GM23248 (cell line): ENCODE results near the gene DGKE. TPM values are rescaled to one million over a fixed set of nuclear protein-coding genes. Genes with fewer than 3 reads are reported as not detected.
A peak's percentile ranks its signal among the peaks of the same experiment; 100 is the strongest.

Experiments
- DNase-seq: peaks from one replicate; pipeline ENCODE4 v3.0.0-alpha.2; 2015
- H2AFZ ChIP-seq: fragments of 200-600 bp; sonication (generic); 2 replicates; pipeline ENCODE4 v1.6.1; 2016; ENCODE audit warnings: antibody characterized with exemption
- H3F3A ChIP-seq: fragments of 200-600 bp; sonication (generic); 2 replicates; pipeline ENCODE4 v1.6.1; 2016; ENCODE audit warnings: mild to moderate bottlenecking, antibody characterized with exemption, mixed run types; ENCODE audit not compliant: insufficient read depth
- H3K27ac ChIP-seq: fragments of 200-600 bp; sonication (generic); 2 replicates; pipeline ENCODE4 v1.5.1; 2016; ENCODE audit warnings: mild to moderate bottlenecking
- H3K27me3 ChIP-seq: fragments of 200-600 bp; sonication (generic); replicated peaks from 2 replicates; pipeline ENCODE4 v1.6.1; 2016; ENCODE audit warnings: mild to moderate bottlenecking; ENCODE audit not compliant: insufficient read depth
- H3K36me3 ChIP-seq: fragments of 200-600 bp; sonication (generic); 2 replicates; pipeline ENCODE4 v1.6.1; 2016; ENCODE audit warnings: low read depth, mild to moderate bottlenecking
- H3K4me1 ChIP-seq: fragments of 200-600 bp; sonication (generic); 2 replicates; pipeline ENCODE4 v1.6.1; 2016; ENCODE audit warnings: mild to moderate bottlenecking; ENCODE audit not compliant: insufficient read depth
- H3K4me2 ChIP-seq: fragments of 200-600 bp; sonication (generic); one replicate; pipeline ENCODE4 v1.6.1; 2016; ENCODE audit warnings: mild to moderate bottlenecking; ENCODE audit not compliant: unreplicated experiment
- H3K4me3 ChIP-seq: fragments of 200-600 bp; sonication (generic); 2 replicates; pipeline ENCODE4 v1.5.1; 2016; ENCODE audit warnings: mild to moderate bottlenecking
- H3K79me2 ChIP-seq: fragments of 200-600 bp; sonication (generic); 2 replicates; pipeline ENCODE4 v1.6.1; 2016; ENCODE audit warnings: mild to moderate bottlenecking; ENCODE audit not compliant: insufficient read depth
- H3K9ac ChIP-seq: fragments of 200-600 bp; sonication (generic); 2 replicates; pipeline ENCODE4 v1.6.1; 2016; ENCODE audit warnings: mild to moderate bottlenecking
- H3K9me2 ChIP-seq: fragments of 200-600 bp; sonication (generic); 2 replicates; pipeline ENCODE4 v1.6.1; 2016; ENCODE audit warnings: mixed run types, mild to moderate bottlenecking, moderate library complexity; ENCODE audit not compliant: insufficient read depth
- H3K9me3 ChIP-seq: fragments of 200-600 bp; sonication (generic); one replicate; pipeline ENCODE4 v1.6.1; 2017; ENCODE audit warnings: low read depth
- H4K20me1 ChIP-seq: fragments of 200-600 bp; sonication (generic); 2 replicates; pipeline ENCODE4 v1.6.0; 2016; ENCODE audit not compliant: insufficient read depth
- EZH2 ChIP-seq: fragments of 200-600 bp; sonication (generic); IDR thresholded peaks from 2 replicates; pipeline ENCODE4 v1.6.1; 2018; ENCODE audit warnings: antibody characterized with exemption, mild to moderate bottlenecking; ENCODE audit not compliant: insufficient read depth, poor library complexity, severe bottlenecking
- EZH2phosphoT487 ChIP-seq: fragments of 200-600 bp; sonication (generic); IDR thresholded peaks from 2 replicates; pipeline ENCODE4 v1.6.1; 2018; ENCODE audit warnings: antibody characterized with exemption, moderate library complexity, mild to moderate bottlenecking, low read depth; ENCODE audit not compliant: insufficient read depth
- WGBS, 2 experiments: methylation state at CpG; one replicate each; pipeline ENCODE4 v1.1.6; 2015 to 2017; ENCODE audit warnings: low lambda C conversion rate in 2 of 2, low coverage in 1 of 2; ENCODE audit errors: missing lambda C conversion rate in 2 of 2; 5-methylcytosine and 5-hydroxymethylcytosine counted together
- in situ Hi-C: fragments of 300-500 bp; cut with MboI; formaldehyde crosslinking; loops from 2 replicates; pipeline ENCODE4 v1.15.0; 2020
- polyA plus RNA-seq: library from polyadenylated mRNA; unstranded; fragments of >200 nt; fragmentation: Nextera tagmentation; extraction: Ambion mirVana; gene quantifications from 2 replicates; pipeline ENCODE4 v1.2.1, GENCODE V29; 2016
- total RNA-seq: library from RNA; depleted of rRNA; stranded (reverse); fragments of >200 nt; shearing (Covaris generic); gene quantifications from 2 replicates; pipeline ENCODE4 v1.2.3, GENCODE V29; 2014

Gene DGKE
- total and polyA plus RNA-seq, 2 experiments from 2014 or later, result 1.9 to 2.8 TPM

DNA sequence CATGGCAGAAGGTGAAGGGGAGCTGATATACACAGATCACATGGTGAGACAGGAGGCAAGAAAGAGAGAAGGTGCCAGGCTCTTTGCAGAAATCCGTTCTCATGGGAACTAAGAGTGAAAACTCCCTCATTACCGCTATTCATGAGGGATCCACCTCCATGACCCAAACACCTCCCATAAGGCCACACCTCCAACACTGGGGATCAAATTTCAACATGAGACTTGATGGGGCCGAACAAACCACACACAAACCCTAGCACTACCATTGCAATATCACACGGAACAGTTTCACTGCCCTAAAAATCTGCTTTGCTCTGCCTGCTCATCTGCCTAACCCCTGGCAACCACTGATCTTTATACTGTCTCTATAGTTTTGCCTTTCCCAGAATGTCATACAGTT is 35.0 kb upstream of the DGKE start:
- Histone ChIP-seq H2AFZ (peak overlapping the region; percentile 24; the same call in 1 of the 2 replicates), H3K9me2 (no peaks in the 10 kb centered on the region), H3K9me3 (no peaks in the 10 kb centered on the region), H3K9ac (no peak overlapping the region), H3K4me1 (no peaks in the 10 kb centered on the region), H3F3A (no peaks in the 10 kb centered on the region), H3K4me2 (no peak overlapping the region), H3K4me3 (no peak overlapping the region), H3K27ac (no peak overlapping the region), H4K20me1 (no peaks in the 10 kb centered on the region), H3K27me3 (no peaks in the 10 kb centered on the region), H3K36me3 (no peaks in the 10 kb centered on the region), H3K79me2 (no peaks in the 10 kb centered on the region)
- peak; percentile 17 for DNase-seq
- TF ChIP-seq EZH2phosphoT487, result no peak
- no peak for TF ChIP-seq EZH2
- in situ Hi-C loops, result no loop called here
- 16 to 27% methylated on average over 4 of the region's 4 CpGs for WGBS, 2 experiments

DNA sequence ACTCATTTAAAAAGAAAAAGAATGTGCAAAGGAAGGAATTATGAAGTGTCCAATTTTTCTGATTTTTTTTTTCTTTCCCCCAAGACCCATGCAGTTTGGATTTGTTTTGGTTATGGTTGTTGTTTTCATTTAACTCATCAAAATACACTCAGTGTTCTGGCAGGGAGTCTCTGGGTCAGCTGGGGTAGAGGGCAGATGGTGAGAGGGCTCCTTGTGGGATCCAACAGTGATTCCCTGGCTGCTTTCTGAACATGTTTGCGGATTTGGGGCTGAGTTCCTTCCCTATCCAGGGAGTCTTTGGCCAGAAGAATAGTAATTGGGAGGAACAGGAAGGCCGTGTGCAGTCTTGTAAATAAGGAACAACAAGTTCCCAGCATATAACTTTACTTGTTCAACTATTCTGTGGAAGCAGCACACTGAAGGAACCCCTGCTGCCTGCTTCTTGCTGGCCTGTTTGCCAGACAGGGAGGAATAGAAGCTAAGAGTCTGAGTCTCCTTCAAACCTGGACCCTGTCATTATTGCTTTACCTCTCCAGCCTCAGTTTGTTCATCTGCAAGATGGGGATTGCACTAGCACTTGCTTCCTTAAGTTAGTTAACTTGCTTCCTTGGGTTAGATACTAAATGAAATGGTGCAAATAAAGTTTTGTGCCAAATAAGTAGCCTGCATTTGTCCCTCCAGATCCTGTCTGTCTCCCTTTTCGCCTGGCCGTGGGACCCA is 32.3 kb upstream of the DGKE start:
- no peaks in the 10 kb centered on the region for H3K9me3 ChIP-seq
- H3K4me2 ChIP-seq, result no peak overlapping the region
- H3K9me2 ChIP-seq, result no peaks in the 10 kb centered on the region
- H3K27ac ChIP-seq, result no peak overlapping the region
- no peak for TF ChIP-seq EZH2
- no peak for TF ChIP-seq EZH2phosphoT487
- no peaks in the 10 kb centered on the region for H3K36me3 ChIP-seq
- no peaks in the 10 kb centered on the region for H3K27me3 ChIP-seq
- in situ Hi-C loops, result no loop called here
- no peak for DNase-seq
- H2AFZ ChIP-seq, result no peak overlapping the region
- H4K20me1 ChIP-seq, result no peaks in the 10 kb centered on the region
- WGBS, 2 experiments, result 90 to 93% methylated on average over 4 of the region's 4 CpGs
- H3K4me3 ChIP-seq, result no peak overlapping the region
- no peaks in the 10 kb centered on the region for H3K79me2 ChIP-seq
- no peak overlapping the region for H3K9ac ChIP-seq
- H3K4me1 ChIP-seq, result no peaks in the 10 kb centered on the region
- H3F3A ChIP-seq, result no peaks in the 10 kb centered on the region

DNA sequence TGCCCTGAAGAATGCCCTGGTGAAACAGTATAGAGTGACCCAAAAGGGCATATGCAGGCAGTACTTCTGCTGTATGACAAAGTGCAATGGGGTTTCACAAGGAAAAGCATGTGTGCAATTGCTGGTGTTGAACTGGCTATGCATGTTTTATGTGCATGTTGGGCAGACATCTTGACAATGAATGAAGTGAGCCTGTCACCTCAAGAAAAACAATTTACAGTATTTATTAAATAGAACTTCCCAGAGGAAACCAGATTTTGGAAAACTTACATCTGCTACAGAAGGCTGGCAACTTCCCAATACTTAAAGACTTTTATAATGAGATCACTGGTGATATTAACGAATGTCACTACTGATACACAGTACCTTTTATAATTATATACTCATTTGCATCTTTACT is 30.9 kb upstream of the DGKE start:
- Histone ChIP-seq H3K4me2 (no peak overlapping the region), H2AFZ (no peak overlapping the region), H3K4me1 (no peaks in the 10 kb centered on the region), H3K36me3 (no peaks in the 10 kb centered on the region), H3K4me3 (no peak overlapping the region), H3K9ac (no peak overlapping the region), H3K27ac (no peak overlapping the region), H3K9me2 (no peaks in the 10 kb centered on the region), H4K20me1 (no peaks in the 10 kb centered on the region), H3K79me2 (no peaks in the 10 kb centered on the region), H3K27me3 (no peaks in the 10 kb centered on the region), H3K9me3 (no peaks in the 10 kb centered on the region), H3F3A (no peaks in the 10 kb centered on the region)
- TF ChIP-seq EZH2 (no peak), EZH2phosphoT487 (no peak)
- 58 to 62% methylated on average over 1 of the region's 1 CpG for WGBS, 2 experiments
- in situ Hi-C loops, result no loop called here
- DNase-seq, result no peak

DNA sequence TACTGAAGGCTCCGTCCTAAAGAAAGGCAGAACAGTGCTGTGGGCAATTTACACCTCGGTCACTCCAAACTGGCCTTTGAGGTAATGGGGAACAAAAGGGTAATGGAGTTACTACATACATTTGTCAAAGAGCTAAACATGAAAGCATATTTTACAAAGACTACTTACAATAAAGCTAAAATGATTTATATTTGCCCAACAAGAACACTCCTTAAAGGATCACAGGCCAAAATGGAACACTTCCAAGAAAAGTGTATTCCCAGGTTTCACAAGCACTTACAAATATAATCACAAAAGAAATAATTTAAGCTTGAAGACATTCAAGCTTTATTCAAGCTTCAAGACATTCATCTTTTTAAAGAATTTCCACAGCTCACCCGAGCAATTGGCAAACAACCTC is 29.5 kb upstream of the DGKE start:
- no peaks in the 10 kb centered on the region for H4K20me1 ChIP-seq
- in situ Hi-C loops, result no loop called here
- H3K9me2 ChIP-seq, result no peaks in the 10 kb centered on the region
- H3F3A ChIP-seq, result no peaks in the 10 kb centered on the region
- no peak for DNase-seq
- no peaks in the 10 kb centered on the region for H3K36me3 ChIP-seq
- no peaks in the 10 kb centered on the region for H3K27me3 ChIP-seq
- no peak overlapping the region for H2AFZ ChIP-seq
- WGBS, 2 experiments, result 93 to 94% methylated on average over 3 of the region's 3 CpGs
- TF ChIP-seq EZH2, result no peak
- TF ChIP-seq EZH2phosphoT487, result no peak
- H3K9me3 ChIP-seq, result no peaks in the 10 kb centered on the region
- H3K27ac ChIP-seq, result no peak overlapping the region
- no peak overlapping the region for H3K4me3 ChIP-seq
- no peaks in the 10 kb centered on the region for H3K4me1 ChIP-seq
- H3K9ac ChIP-seq, result no peak overlapping the region
- no peak overlapping the region for H3K4me2 ChIP-seq
- H3K79me2 ChIP-seq, result no peaks in the 10 kb centered on the region
